ENCODE measurements around the gene MAP4K4.

MAP4K4 gene

DNA sequence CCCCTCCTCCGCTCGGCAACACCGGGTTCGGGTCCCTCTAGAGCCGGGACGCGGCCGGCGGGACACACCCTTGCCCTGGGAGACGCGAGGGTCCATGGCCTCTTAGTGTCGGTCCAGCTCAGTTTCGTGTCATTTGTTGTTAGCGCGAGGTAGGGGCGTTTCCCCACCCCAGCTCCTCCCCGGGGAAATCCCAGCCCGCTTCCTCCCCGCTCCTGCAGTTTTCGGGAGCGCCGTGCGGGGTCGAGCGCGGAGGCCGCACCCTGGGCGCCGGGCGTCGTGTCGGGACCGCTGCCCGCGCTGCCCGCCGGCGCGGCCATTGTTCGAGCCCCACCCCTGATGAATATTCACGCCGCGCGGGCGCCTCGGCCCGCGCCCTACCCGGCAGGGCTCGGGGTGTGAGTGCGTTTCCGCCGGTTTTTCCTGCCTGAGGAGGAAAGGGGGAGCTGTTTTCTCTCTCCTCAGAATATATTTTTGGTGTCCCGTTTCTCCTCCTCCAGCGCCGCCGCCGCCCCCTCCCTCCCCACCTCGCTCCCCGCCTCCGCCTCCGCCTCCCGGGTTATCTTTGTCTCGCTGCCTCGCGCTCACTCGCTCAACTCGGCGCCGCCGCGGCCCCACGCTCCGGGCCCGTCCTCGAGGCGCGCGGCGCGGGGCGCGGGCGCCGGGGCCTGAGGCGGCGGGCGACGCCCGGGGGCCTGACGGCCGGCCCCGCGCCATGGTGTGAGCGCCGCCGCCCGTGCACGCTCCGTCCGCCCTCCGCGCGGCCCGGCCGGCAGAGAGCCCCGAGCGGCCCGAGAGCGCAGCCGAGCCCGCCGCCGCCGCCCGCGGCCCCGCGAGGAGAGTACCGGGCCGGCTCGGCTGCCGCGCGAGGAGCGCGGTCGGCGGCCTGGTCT lies at the start of gene MAP4K4:
MAP4K4 (plus strand) TSS at position 584 of the 890 bp plus-strand sequence. CDS start 374 bp downstream, outside the sequence.
- DNase-seq (ENCODE audit: low read depth in 2 of 3, low spot score in 1 of 3), result peak in 2 of 3 donors; percentile 45 to 69

DNA sequence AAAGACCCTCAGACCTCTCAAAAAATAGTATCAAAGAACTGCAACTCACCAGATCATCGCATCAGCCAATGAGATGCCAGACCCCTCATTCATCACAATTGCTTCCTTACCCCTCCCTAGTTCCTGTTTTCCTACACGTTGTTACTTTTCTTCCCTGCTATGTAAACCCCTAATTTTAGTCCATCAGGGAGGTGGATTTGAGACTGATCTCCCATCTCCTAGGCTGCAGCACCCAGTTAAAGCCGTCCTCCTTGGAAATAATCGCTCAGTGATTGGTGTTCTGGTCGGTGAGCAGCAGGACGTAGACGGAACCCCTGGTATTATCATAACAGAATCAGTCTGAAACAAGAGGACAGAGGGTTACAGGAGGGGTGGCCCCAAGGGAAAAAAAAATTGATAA lies 44.0 kb upstream of the MAP4K4 start:
- DNase-seq (ENCODE audit: low read depth in 2 of 3, low spot score in 1 of 3), result no peak

DNA sequence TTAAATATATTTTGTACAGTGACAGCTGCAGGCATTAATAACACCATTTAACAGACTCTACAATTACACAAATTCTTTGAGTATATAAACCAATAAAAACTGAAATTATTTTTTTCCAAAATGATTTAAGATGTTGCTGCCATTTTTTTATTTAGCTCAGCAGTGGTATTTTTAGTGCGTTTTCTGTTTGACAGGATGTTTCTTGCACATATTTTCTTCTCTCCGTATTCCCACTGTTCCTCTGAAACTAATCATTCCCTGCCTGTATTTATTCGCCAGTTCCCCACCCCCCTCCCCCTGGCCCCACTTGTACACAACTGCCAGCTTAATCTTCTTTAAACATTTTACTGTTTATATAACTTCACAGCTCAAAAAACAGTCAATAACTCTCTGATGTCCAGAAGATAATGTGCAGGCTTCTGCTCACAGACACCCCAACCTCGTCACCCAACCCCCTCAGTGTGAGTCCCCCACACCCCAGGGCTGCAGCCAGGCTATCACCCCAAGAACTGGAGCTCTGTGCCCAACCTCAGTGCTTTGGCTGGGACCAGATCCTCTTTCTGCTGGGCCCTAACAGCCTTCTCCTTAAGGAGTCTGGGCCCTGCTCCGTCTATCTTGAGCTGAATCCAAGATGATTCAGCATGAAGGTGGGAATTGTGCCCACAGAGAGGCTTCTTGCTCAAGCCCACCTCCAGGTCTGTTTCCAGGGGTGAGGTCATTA lies 41.6 kb upstream of the MAP4K4 start:
- DNase-seq (ENCODE audit: low read depth in 2 of 3, low spot score in 1 of 3), result no peak

DNA sequence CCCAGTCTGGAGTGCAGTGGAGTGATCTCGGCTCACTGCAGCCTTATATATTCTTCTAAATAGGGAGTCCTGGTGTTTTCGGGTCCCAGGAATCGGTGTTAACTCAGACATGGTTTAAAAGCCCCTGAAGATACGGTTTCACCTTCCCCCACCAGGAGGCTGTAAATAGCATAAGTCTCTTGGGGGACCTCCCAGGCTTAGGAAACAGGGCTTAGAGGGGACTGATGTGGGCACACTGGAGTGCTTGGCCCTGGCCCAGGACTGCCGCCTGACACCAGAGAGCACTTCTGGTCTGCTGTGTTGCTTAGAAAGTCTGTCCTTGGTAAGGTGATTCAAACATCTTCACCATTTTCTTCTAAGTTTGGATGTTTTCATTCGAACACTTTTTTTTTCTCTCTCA lies 39.7 kb upstream of the MAP4K4 start:
- no peak for DNase-seq (ENCODE audit: low read depth in 2 of 3, low spot score in 1 of 3)

DNA sequence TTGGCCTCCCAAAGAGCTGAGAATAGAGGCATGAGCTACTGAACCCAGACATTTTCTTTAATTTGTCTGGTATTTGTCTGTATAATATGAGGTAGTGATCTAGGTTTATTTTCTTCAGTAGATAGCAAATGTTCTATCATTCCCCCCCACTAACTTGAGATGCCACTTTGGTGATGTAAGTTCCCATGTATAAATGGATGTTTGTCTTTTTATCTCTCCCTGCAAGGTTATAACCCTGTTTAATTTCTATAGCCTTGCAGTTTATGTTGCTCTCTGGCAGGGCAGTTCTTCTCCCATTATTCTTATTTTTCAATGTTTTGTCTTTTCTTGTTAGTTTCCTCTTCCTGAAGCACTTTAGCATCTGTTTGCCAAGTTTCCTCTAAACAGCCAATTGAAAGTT lies 39.1 kb upstream of the MAP4K4 start:
- DNase-seq (ENCODE audit: low read depth in 2 of 3, low spot score in 1 of 3), result no peak

DNA sequence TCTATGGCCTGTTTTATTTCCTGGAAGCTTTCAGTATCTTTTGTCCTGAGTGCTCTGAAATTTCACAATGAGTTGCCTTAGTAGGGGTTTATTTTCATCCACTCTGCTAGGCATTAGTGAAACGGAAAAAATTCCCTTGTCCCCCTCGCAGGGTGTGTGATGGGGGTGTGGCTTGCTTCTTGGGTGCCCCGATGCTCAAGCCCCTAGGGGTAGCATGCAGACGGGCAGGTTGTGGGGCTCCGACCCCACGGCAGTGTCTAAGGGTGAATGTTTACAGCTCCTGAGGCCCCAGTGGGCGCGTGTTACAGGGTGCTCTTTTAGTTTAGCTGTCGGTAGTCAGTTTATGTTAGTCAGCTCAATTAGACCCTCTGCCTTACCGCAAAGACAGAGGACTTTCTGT lies 32.2 kb upstream of the MAP4K4 start:
- no peak for DNase-seq (ENCODE audit: low read depth in 2 of 3, low spot score in 1 of 3)

DNA sequence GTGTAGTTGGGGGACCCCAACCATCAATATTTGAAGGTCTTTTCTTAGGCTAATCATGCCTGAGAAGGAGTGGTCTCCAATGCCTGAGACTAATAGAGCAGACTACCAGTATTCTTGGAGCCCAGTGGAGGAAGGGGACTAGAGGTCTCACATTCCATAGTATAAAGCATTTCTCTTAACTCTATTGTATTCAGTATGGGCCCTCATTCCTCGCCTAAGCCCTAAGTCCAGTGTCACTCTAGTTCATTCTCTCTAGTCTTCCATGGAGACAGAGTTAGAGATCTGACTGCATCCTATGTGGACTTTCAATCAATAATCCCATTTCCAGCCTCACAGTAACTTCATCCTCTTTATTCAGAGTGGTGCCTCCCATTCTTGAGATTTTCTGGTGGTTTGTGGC lies 29.7 kb upstream of the MAP4K4 start:
- DNase-seq (ENCODE audit: low read depth in 2 of 3, low spot score in 1 of 3), result no peak

DNA sequence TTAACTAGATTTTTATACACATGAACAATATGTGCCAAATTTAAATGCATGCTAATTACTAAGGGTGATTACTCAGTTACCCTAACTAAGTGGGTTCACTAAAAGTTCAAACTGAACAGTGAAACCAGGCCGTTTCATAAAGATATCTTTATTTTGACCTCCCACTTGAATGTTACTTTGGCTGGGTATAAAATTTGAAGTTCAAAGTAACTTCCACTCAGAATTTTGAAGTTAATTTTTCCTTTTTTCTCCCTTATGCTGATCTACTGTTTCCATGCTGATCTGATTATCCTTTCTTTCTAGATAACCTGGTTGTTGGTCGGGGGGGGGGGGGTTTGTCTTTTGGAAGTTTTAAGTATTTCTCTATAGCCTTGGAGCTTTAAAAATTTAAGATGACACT lies 25.5 kb upstream of the MAP4K4 start:
- no peak for DNase-seq (ENCODE audit: low read depth in 2 of 3, low spot score in 1 of 3)

DNA sequence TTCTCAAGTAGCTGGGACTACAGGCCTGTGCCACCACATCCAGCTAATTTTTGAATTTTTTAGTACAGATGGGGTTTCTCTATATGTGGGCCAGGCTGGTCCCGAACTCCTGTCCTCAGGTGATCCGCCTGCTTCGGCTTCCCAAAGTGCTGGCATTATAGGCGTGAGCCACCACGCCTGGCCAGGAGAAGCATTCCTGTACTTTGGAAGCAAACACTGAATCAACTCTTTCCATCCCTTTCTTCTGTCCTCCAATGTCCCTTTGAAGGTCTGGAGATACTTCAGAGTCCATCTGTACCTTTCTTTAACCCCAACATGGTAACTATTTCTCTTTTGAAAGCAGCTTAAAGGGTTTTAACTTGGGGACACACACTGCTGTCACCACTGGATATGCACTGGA lies 23.6 kb upstream of the MAP4K4 start:
- DNase-seq (ENCODE audit: low read depth in 2 of 3, low spot score in 1 of 3), result no peak

DNA sequence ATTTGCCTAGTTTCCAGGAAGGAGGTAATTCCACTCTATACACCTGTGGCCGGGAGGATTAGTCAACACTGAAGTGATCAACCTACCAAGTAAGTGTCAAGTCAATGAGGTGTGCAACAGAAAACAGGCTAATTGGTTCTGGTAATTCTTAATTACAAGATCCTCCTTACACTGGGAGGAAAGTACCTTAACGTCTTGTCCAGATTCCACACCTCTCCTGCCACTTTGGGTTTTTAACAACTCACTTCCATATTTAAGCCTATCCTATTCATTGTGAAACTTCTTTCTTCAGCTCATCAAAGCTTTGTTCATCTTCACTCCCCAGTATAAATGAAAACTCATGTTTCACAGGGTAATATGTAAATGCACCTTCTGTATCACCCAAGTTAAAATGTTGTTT lies 22.0 kb upstream of the MAP4K4 start:
- DNase-seq (ENCODE audit: low read depth in 2 of 3, low spot score in 1 of 3), result no peak

DNA sequence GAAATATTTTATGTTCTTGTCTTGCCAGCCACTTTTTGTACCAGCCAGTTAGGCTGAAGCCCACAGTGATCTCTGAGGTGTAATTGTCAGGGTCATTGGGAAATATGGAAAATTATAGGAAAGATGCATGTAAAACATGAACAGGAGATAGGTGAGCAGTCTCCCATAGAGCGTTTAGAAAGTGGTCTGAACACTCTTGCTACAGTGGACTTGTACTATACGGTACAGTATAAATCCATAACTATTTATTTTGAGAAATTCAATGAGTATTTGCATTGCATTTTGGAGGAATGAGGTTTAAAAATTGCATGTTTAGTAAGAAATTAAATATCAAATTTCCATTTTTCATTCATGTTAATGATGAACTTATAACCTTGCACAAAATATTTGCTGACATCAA lies 20.8 kb upstream of the MAP4K4 start:
- DNase-seq (ENCODE audit: low read depth in 2 of 3, low spot score in 1 of 3), result no peak

DNA sequence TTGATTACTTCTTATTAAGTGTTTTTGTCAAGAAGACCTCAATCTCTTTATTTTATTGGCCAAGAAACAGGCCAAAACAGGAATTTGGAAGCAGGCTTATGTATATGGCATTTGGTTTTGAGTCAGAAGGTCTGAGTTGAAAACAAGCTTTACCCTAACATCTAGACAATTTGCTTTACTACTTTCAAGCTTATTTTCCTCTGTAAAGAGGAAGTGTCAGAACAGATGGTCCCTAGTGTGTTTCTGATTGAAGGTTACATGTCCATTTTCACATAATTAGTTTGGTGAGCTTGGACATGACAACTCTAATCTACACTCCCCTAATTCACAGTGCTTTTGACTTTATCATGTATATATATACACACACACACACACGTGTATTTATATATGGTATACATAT lies 19.8 kb upstream of the MAP4K4 start:
- no peak for DNase-seq (ENCODE audit: low read depth in 2 of 3, low spot score in 1 of 3)

DNA sequence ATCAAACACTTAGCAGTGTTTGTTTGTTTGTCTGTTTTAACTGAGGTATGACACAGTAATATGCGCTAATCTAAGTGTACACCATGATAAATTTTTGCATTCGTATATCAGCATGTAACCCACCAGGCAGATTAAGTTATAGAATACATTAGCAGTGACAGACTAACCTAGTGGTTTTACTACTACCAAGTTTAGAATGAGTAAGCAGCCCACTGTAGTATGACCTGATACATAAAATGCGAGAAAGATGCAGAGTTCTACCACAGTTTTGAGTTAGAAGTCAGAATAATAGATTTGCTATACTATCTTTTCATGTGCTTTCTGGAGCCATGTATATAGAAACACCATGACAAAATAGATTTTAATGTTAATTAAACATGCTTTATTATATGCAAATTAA lies 19.1 kb upstream of the MAP4K4 start:
- DNase-seq (ENCODE audit: low read depth in 2 of 3, low spot score in 1 of 3), result no peak

DNA sequence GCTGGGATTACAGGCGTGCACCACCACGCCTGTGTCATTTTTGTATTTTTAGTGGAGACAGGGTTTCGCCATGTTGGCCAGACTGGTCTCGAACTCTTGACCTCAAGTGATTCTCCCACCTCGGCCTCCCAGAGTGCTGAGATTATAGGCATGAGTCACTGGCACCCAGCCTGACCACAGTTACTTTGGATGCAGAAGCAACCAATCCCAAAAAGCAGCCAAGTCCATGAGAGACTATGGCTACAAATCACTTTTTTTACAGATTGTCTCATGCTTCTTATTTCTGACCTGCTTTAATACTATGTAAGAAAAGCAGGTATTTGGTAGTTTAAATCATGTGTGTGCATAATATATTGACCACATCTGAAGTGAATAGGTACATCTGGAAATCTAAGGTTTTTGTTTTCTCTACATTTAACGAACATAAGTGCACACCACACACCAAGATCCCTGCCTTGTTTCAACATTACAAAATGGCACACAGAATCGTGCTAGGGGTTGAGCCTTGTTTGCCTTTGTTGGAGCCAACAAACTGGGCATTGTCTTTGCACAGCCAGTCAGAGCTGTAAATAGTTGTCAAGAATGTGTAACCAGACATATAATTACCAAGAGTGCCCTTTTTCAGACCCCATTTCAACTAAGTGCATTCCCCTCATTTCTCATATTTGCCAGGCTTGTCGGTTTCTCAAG lies 18.3 kb upstream of the MAP4K4 start:
- no peak for DNase-seq (ENCODE audit: low read depth in 2 of 3, low spot score in 1 of 3)

DNA sequence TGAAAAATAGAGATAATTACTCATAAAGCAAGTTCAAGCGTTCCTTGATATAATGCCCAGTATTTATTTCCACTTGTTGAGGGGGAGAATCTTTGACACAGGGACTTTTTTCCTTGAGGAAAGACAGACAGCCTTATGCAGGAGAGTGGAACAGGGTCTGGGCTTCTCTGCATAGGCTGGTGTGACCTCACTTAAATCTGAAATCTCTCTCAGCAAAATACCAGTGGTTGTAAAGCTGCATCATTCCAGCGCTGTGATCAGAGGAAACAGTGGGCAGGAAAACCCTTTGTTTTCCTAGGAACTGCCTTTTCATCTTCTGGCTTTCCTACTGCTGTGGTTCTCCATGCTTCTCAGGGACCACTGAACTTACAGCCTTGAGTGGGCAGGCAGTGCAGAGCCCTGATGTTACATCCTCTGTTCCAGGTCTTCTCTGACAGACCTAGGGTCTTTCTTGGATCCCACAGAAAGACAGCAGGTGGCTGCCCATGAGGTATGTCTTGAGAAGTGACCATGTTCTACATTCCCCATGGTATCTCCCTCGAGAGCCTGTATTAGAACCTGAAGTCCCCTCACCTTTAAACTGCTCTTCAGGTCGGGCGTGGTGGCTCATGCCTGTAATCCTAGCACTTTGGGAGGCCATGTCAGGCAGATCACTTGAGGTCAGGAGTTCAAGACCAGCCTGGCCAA lies 17.6 kb upstream of the MAP4K4 start:
- no peak for DNase-seq (ENCODE audit: low read depth in 2 of 3, low spot score in 1 of 3)

DNA sequence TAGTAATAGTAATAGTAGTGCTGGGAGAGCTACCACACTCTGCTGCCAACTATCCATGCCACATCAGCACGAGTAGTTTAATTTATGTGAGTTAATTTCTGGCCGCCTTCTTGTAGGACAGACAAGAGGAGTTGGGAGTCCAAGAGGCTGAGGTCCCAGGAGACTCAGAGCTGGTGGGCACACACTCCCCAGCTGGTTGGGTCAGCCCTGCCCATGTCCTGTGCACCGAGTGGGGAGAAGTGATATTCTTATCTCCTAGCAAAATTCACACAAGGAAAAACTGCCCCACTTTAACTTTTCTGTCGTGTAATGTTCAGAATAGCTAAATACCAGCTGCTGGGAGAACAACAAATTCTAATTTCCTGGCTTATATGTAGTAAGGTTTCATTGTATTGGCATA lies 15.2 kb upstream of the MAP4K4 start:
- DNase-seq (ENCODE audit: low read depth in 2 of 3, low spot score in 1 of 3), result no peak

DNA sequence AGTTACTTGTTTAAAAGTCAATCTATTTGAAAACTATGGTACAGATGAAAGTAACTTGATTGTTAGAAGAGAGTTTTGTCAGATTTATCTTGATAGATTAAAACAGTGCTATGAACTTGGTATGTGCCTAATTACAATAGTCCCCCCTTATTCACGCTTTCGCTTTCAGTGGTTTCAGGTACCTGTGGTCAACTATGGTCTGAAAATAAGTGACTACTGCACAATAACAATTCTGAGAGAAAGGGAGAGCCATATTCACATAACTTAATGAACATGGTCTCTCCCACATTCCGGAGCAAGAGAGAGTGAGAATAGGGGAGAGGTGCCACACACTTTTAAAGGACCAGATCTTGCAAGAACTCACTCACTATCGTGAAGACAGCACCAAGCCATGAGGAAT lies 13.2 kb upstream of the MAP4K4 start:
- no peak for DNase-seq (ENCODE audit: low read depth in 2 of 3, low spot score in 1 of 3)

DNA sequence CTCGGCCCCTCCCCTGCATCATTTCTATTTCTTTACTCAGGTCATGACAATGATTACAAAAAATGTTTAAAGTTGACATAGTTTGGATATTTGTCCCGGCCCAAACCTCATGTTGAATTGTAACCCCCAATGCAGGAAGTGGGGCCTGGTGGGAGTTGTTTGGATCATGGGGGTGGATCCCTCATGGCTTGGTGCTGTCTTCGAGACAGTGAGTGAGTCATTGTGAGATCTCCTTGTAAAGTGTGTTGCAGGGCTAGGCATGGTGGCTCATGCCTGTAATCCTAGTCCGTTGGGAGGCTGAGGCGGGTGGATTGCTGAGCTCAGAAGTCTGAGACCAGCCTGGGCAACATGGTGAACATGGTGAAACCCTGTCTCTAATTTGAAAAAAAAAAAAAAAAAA lies 9.2 kb upstream of the MAP4K4 start:
- DNase-seq (ENCODE audit: low read depth in 2 of 3, low spot score in 1 of 3), result no peak

DNA sequence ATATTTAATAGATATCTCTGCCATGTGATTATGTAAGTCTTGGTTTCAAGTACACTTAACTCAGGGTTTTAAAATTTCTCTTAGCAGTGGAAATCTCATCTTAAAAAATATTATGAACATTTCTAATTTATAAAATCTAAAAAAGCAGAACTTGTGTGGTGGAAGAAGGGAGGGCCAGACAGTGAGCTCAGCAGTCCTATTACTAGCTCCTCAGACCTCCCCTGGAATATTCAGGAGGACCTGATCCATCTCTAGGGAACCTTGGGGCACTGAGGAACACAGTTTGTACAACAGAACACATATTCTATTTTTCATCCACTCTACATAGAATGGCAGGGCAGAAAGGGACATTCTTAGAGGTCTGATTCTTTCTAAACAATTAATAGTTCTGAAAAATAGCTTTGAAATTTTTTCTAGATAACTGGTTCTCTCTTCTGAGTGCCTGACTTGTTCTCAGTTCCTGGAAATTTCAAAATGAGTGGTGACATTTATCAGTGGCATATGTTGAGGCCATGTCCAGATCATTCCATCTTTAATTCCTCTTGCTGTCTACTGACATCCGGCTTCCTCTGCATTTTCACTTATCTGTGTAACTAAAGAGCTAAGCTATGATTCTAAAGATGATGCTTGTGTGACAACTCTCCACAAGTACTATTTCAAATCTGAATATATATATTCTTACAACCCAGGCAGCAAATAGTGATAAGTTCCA lies 8.2 kb upstream of the MAP4K4 start:
- DNase-seq (ENCODE audit: low read depth in 2 of 3, low spot score in 1 of 3), result no peak

DNA sequence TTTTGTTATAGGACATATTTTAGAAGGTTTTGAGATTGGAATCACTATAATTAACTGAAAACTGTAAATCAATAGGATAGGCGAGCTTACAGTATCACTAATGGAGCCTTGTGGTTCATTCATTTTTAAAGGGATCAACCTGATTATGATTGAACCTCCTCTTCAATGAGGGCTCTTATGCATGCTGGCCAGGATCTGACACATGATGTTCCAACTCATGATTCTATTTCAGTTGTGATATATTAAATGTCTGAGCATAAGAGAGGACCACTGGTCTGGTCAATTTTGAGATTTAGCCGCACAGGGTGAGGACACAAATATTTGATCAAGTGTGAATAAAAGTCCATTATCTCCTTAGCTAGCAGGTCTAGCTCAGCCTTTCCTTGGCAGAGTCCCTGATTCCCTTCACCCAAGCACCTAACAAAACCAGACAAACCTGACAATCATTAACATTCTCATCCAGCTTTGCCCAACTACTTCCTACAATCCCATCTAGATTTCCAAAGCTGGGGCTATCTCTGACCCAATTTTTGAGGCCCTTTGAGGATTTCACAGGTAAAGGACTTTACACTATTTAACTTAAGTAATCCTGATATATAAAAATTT lies 6.9 kb upstream of the MAP4K4 start:
- DNase-seq (ENCODE audit: low read depth in 2 of 3, low spot score in 1 of 3), result no peak

Measured in stimulated activated CD4-positive, alpha-beta T cell treated with anti-CD3 and anti-CD28 coated beads, Interleukin-12 subunit alpha, Interleukin-12 subunit beta, amount 100 ng/mL, for 48 hours (primary cell).